GM12891 (cell line): ENCODE data around the gene PARP9.
A peak's percentile ranks its signal among the peaks of the same experiment; 100 is the strongest.

Source experiments
- DNase-seq: peaks from one replicate; pipeline ENCODE4 v3.0.0; 2011; ENCODE audit warnings: low spot score; ENCODE audit not compliant: insufficient read length
- FAIRE-seq: peaks from 2 replicates; lab custom pipeline; 2011; peaks lifted over from hg19 to GRCh38; lab: Jason Lieb, UNC
- PAX5 ChIP-seq: IDR thresholded peaks from 2 replicates; pipeline ENCODE4 v1.6.1; 2011; ENCODE audit warnings: low read length, moderate library complexity, mild to moderate bottlenecking; ENCODE audit not compliant: insufficient read depth, severe bottlenecking
- POLR2A ChIP-seq: IDR thresholded peaks from 2 replicates; pipeline ENCODE4 v1.6.1; 2011; ENCODE audit warnings: low read depth, low read length, control low read depth
- POLR2AphosphoS5 ChIP-seq: IDR thresholded peaks from 2 replicates; pipeline ENCODE4 v1.6.1; 2011; ENCODE audit warnings: low read depth, low read length, control low read depth
- POU2F2 ChIP-seq: IDR thresholded peaks from 2 replicates; pipeline ENCODE4 v1.6.1; 2011; ENCODE audit warnings: low read depth, mild to moderate bottlenecking, control low read depth, low read length, moderate library complexity
- SPI1 ChIP-seq: IDR thresholded peaks from 2 replicates; pipeline ENCODE4 v1.6.1; 2011; ENCODE audit warnings: low read depth, low read length, control low read depth
- TAF1 ChIP-seq: IDR thresholded peaks from 2 replicates; pipeline ENCODE4 v1.6.1; 2011; ENCODE audit warnings: low read depth, low read length, control low read depth

The PARP9 gene

DNA sequence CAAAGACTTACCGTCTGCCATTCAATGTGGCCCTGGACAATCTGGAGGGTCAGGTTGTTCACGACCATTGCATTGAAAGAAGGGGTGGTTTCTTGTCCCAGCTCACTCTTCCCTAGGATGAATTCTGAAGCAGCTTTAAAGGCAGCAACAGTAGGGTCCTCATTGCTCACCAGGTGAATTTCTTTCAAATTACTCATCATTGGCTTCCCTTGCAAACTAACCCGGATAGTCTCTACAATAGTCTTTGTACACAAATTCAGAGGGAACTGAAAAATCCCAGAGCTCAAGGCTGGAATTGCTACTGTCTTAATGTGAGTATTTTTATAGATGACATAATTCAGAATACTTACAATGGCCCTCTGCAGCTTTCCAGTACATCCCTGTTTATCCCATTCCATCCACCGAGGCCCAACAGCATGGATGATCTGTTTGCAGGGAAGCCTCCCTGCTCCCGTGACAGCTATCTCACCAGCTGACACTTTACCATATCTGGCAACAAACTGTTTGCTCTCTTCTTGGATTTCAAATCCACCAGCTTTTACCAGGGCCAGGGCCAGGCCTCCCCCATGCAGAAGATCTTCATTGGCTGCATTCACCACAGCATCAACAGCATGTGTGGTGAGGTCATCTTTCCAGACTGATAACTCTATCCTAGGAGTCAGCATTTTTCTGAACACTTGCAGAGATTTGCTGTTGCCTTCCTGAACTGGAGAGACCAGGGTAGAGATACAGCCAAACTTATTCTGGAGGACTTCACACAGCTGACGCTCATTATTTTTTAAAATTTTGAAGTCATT is 8.6 kb downstream of the PARP9 start:
- TF ChIP-seq TAF1 (no peak), PAX5 (no peak), POLR2AphosphoS5 (no peak), SPI1 (no peak), POU2F2 (no peak), POLR2A (no peak)
- FAIRE-seq (no peak), DNase-seq (no peak)

DNA sequence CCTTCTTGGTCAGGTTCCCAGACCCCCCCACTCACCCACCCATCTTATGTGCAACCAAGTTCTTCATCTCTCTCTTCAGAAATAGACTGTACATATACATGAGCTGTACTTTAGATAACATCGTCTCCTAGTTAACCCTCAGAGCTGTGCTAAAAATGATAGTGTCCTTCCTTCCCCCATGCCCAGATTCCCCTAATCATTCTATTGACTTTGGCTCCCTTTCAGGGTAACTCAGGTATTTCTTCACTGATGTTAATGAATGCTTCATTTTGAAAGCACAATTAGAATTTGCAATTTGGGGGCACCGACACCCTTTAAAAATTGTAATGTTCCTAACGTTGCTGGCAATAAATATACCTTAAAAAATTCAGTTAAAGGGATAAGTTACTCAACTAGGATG is 10.9 kb downstream of the PARP9 start:
- no peak for DNase-seq
- no peak for TF ChIP-seq PAX5
- TF ChIP-seq POU2F2 = no peak
- FAIRE-seq = no peak

DNA sequence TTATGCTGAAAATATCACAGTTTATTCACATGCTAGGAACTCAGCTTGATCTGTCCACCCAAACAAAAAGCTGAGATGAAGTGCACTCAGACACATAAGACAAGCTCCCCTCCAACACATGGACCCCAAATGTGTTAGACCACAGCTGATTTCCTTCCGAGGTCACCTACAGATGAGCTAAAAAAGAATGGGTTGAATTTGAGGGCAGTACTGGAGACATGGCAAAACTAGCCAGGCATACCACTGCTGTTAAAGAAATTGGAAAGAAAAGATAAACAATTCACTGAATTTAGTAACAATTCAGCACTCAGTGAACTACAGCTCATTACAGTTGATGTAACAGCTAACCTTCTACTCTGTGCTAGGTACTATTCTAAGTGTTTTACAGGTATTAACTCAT is 15.5 kb downstream of the PARP9 start:
- TF ChIP-seq PAX5 (no peak), TAF1 (no peak), POU2F2 (no peak), SPI1 (no peak), POLR2A (no peak), POLR2AphosphoS5 (no peak)
- FAIRE-seq (no peak), DNase-seq (no peak)

DNA sequence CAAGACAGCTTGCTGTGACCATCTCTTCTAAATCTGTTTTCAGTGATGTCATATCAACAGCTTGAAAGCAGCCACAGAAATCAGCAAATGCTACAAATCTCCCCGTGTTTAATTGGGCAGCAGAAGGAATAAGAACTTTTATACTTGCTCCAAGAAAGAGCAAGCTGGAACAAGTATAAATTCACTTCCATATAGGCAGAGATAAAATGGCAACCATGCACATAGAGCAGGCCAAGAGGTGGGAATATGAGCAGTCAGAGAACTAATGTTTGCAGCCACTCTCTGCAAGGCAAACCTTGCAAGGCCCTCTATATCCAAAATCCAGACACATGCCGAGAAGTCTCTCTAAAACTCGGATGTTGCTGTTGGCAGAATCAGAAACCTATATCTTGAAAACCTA is 16.0 kb downstream of the PARP9 start:
- DNase-seq (no peak), FAIRE-seq (no peak)
- TF ChIP-seq SPI1 (no peak), TAF1 (no peak), POU2F2 (no peak), POLR2AphosphoS5 (no peak), PAX5 (no peak), POLR2A (no peak)

DNA sequence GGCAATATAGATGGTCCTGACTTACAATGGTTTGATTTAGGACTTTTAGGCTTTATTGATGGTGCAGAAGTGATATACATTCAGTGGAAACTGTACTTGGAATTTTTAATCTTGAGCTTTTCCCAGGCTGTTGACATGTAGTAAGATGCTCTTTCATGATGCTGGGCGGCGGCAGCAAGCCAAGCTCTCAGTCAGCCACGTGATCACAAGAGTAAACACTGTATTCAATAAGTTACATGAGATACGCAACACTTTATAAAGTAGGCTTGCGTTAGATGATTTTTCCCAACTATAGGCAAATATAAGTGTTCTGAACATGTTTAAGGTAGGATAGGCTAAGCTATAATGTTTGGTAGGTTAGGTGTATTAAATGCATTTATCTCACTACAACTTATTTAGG is 17.9 kb downstream of the PARP9 start:
- TF ChIP-seq PAX5 (no peak), POU2F2 (no peak), TAF1 (no peak), SPI1 (no peak), POLR2AphosphoS5 (no peak), POLR2A (no peak)
- DNase-seq = no peak
- no peak for FAIRE-seq

DNA sequence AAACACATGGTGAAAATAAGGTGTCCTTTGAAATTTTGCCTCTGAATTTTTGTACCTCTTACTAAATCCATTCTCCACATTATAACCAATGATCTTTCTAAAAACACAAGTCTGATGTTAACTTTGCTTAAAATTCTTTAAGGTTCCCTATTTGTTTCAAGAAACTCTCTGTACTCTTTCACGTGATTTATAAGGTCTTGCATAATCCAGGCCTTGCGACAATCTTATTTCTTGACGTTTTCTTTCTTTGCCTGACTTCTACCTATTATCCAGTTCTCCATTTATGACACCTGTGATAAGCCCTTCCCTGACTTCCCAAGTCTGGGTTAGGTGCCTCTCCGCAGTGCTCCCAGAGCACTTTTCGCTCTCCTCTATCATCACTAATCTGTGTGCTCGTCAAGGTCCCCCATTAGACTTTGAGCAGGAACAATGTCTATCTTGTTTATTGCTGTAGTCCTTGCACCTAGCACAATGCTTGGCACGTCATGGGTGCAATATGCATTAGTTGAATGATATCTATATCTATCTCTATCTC is 25.1 kb downstream of the PARP9 start:
- no peak for TF ChIP-seq PAX5
- no peak for TF ChIP-seq SPI1
- TF ChIP-seq TAF1 = no peak
- no peak for TF ChIP-seq POU2F2
- no peak for TF ChIP-seq POLR2A
- no peak for TF ChIP-seq POLR2AphosphoS5
- DNase-seq = no peak
- no peak for FAIRE-seq

DNA sequence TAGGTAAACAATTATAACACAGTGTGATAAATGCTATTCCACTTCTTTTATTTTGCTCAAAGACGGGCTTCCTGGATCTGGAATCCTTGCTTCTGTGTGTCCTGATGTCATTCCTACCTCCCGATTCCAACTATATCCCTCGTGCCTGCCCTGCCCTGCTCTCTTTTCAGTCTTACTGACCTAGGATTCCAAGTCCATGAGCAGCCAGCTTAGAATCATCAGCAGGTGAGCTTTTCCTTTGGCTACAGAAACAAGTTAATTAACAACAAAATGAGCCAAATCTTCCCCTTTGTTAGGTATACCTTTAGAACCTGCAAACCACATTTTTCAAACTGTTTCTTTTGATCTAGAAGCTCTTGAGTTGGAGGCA is 27.5 kb downstream of the PARP9 start:
- no peak for FAIRE-seq
- DNase-seq = no peak
- no peak for TF ChIP-seq POU2F2
- no peak for TF ChIP-seq TAF1
- TF ChIP-seq POLR2A = no peak
- TF ChIP-seq POLR2AphosphoS5 = no peak
- TF ChIP-seq SPI1 = no peak
- no peak for TF ChIP-seq PAX5

DNA sequence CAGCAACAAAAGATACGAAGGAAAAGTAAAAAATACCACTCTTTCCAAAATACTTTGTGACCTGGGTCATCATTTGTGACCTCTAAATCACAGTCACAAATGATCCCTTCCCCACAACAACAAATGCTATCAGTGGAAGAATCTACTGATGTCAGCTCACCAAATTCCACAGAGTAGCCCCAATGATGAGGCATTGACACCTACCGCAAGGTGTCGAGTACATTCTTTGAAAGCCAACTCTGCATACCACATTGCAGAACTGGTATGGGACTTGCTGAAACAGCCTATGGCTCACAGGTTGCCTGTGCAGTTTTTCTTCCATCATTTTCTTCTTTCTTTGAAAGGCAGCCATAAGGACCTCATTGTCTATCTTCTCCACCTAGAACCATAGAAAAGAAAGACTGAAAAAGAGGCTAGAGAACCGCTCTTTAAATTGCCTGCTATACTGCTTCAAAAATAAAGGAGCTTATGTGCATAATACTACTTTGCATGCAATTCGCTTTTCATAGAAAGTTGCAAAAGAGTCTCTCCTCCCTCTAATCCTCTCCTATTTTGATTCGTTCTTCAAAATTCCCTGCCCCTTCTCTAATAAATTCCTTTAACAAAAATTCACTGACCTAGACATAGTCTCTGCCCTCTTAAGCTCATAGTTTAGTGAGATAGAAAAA is 28.0 kb downstream of the PARP9 start:
- TF ChIP-seq PAX5 = no peak
- TF ChIP-seq POU2F2 = no peak
- no peak for TF ChIP-seq POLR2AphosphoS5
- TF ChIP-seq POLR2A = no peak
- TF ChIP-seq TAF1 = no peak
- TF ChIP-seq SPI1 = no peak
- DNase-seq (no peak), FAIRE-seq (no peak)

DNA sequence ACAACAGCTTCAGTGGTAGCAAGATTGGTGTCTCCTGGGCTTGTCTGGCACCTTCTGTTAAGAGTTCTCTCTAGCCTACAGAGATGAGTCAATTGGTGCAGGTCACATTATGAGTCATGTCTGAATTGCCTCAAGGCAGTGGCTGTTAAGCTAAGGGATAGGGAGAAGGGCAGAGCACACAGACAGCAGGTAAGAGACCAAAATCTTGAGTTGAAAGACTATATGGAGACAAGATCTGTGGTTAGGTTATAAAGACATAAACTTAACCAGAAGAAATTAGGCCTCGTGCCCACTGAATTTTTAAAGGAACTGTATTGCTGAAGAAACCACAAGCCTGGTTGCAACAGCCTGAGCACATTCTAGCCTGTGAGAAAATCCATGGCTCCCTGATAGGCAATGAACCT is 30.2 kb downstream of the PARP9 start:
- peak; percentile 53 for DNase-seq
- no peak for TF ChIP-seq TAF1
- no peak for TF ChIP-seq POU2F2
- no peak for TF ChIP-seq PAX5
- TF ChIP-seq SPI1 = no peak
- TF ChIP-seq POLR2AphosphoS5 = no peak
- TF ChIP-seq POLR2A = no peak
- peak; percentile 95 for FAIRE-seq

DNA sequence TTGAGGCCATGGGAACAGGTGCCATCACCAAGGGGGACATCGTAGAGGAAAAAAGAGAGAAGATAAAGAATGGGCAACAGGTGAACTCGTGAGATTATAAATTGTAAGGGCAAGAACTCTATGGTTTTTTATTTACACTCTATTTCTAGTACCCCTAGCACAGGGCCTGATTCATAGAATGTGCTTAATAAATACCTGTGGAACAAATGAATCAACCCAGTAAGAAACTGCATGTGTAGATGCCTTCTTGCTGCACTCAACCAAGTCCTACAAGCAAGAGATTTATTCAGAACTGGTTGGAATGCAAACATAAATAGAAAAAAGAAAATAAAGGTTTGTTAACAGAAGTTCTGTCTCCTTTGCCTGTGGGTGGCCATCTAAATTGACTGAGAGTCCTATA is 30.6 kb downstream of the PARP9 start:
- FAIRE-seq (no peak), DNase-seq (no peak)

More for the DNA sequence above, 30.6 kb downstream of the PARP9 start:
- TF ChIP-seq TAF1 = no peak
- no peak for TF ChIP-seq POU2F2
- no peak for TF ChIP-seq POLR2A
- no peak for TF ChIP-seq POLR2AphosphoS5
- no peak for TF ChIP-seq PAX5
- TF ChIP-seq SPI1 = no peak
